GF-D8 (cell line): ENCODE data around the gene SLC25A24.
"Not testable (repeated sequence)": the region's sequence is repeated elsewhere in the genome, so short reads cannot be mapped to it uniquely, and the experiment has no call there.

Source experiments
- DNase-seq: peaks from one replicate; lab custom pipeline; 2025; lab: John Stamatoyannopoulos, UW

SLC25A24 gene

GRCh38 chr1:108133148-108133547 is 67.0 kb downstream of the SLC25A24 start:
- not testable (repeated sequence) for DNase-seq

DNA sequence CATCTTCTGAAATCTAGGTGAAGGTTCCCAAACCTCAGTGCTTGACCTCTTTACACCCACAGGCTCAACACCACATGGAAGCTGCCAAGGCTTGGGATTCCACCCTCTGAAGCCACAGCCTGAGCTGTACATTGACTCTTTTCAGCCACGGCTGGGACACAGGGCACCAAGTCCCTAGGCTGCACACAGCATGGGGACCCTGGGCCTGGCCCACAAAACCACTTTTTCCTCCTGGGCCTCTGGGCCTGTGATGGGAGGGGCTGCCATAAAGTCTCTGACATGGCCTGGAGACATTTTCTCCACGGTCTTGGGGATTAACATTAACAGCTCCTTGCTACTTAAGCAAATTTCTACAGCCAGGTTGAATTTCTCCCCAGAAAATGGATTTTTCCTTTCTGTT is 67.8 kb downstream of the SLC25A24 start:
- not testable (repeated sequence) for DNase-seq

GRCh38 chr1:108131281-108131680 is 68.9 kb downstream of the SLC25A24 start:
- DNase-seq = not testable (repeated sequence)

GRCh38 chr1:108130794-108131193 is 69.3 kb downstream of the SLC25A24 start:
- DNase-seq = peak; percentile 18

GRCh38 chr1:108129999-108130398 is 70.1 kb downstream of the SLC25A24 start:
- no peak for DNase-seq

DNA sequence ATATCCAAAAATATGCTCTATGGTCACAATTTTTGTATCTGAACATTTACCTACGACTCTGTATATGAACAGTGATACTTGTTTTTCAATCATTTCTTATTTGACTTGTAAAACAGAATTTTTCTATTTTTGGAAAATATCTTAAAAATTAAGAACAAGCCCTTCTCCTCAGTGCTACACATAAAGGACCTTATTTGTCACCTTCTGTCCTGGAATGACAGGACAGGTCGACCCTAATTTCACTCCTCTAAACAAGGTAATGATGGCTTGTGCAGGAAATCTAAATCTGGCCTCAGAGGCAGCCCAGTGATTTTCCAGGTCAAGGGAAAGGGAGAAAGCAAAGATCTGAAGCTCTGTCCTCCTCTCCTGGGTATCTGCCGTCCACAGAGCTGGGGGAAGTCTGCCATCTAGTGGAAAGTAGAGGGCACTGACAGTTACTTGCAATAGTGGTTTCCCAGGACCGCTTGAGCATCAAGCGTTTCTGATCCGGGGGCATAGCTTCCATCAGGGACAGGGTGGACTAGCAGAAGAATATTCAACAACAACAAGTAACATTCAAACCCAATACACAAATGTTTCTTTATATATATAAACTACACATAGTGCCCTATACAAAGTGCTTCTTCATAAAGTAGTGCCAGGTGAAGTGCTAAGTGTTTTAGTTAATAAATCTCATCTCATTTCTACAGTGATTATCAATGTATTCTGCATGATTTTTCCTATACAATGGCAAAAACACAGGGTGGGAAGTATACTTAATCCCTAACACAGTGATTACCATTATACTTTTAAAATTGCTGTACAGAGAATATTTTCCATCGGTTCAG is 74.6 kb downstream of the SLC25A24 start:
- peak; percentile 38 for DNase-seq

- DNase-seq = no peak
Measured at GRCh38 chr1:108124622-108125311, 75.4 kb downstream of the SLC25A24 start.

GRCh38 chr1:108124023-108124422 is 76.1 kb downstream of the SLC25A24 start:
- DNase-seq = no peak

DNA sequence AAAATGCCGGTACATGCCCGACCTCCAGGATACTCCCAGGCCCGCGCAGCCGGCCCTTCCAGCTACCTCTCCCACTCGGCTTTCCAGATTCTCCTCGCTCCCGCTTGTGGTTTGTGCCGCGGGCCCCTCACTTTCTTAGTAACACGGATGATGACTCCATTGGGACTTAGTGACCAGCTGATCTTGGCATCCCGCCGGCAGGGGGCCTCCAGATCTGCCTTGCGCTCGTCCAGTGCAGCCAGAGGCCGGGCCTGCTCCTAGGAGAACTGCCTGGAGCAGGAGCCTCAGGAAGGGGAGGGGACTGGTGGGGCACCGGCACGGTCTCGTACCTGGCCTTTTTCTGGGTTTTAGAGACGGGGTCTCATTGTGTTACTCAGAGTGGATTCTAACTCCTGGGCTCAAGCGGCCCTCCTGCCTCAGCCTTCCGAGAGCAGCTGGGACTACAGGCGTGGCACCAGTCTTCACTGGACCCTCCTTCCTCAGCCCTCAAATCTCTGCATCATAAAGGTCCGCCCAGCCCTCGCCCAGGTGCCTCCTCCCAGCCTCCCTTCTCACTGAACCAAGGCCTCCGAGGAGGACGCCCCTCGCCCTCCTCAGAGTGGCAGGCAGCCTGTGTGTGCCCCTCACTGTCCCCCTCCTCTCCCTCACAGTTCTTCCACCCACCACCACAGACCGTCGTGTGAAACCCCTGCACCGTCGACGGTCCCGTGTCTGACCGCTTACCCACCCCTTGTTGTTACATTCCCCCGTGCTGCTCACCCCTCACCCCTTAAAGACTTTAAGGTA is 78.6 kb downstream of the SLC25A24 start:
- DNase-seq = no peak

DNA sequence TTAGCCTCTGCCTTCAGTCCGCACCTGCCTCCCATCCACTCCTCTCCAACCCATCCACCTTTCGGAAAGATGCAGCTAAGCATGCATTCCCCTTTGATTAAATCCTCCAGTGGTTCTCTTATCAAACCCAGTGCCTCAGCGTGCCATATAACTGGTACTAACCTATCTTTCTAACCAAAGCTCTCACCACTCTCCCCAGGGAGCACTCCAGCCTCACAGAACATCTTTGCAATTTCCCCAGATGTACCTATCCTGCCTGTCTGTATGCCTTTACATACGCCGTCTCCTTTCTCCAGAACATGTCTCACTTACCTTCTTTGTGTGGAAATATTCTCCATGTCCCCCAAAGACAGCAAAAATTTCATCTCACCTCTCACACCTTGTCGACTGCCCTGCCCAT is 80.0 kb downstream of the SLC25A24 start:
- DNase-seq = no peak

DNA sequence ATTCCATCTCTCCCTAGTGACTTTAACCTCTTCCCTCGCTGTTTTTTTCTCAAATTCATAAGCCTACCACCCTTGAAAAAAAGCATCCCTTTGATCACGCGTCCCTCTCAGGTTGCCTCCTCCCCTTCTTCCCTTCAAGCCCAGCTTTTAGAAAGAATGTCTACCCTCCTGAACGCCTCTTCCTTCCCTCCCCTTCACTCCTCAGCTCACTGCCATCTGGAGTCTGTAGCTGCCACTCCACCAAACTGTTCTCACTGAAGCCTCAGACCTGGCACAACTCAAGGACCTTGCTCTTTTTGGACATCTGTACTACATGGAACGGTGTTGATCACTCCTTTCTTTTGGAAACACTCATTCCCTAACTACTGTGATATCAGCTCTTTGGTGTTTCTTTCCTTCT is 80.6 kb downstream of the SLC25A24 start:
- DNase-seq = no peak

DNA sequence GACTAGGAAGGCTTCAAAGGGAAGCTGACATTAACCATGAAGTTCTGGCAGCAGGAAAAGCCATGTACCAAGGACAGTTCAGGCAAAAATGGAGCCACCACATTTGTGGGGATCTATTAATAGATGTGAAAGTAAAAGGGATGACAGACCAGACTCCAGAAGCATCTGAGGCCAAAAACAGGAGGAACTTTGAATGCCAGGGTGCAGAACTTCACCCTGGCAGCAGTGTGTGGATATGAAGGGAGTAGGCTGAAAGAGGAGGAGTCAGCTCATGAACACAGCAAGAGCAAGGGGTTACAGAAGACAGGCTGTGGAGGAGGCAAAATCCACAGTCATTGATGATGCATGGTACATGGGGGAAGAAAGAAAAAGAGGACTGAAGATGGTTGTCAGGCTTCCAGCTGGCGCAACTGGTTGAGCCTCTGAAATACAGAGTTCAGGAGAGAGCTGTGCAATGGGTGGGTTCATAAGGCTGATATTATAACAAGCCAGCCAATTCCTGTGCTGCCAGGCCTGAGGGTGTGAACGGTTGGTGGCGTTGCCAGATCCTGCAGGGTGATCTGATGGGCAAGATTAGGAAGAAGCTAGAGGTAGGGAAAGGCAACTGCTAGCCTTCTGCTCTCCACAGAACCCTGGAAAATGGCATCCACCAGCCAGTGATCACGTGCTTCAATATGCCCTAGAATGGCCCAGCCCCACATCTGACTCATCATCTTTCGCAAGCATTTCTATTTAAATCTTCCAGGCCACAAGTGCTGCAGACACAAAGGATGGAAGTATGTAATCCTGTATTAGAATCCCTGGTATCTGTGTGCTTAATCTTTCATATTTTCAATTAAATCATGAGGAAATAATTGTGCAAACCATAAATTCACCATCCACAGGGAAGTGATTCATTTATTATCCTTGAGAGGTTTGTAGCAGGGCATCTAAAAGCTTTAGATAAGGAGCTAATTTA is 81.9 kb downstream of the SLC25A24 start:
- DNase-seq = peak; percentile 62

DNA sequence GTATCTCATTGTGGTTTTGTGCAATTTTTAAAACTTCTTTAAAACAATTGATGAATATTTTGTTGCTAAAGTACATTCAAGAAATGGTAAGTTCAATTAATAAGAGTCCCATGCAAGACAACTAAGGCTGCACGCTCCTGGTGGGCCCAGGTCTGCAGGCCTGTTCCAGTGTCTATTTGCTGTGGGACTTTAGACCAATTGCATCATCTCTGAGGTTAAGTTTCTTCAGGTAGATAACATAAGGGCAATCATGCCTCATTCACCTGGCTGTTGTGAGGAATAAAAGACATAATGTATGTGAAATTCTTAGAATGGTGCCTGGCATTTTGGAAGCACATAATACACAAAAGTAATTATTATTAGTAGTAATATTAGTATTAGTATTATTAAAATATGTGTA is 82.9 kb downstream of the SLC25A24 start:
- no peak for DNase-seq

GRCh38 chr1:108114033-108114599 is 86.0 kb downstream of the SLC25A24 start:
- DNase-seq = peak; percentile 70

DNA sequence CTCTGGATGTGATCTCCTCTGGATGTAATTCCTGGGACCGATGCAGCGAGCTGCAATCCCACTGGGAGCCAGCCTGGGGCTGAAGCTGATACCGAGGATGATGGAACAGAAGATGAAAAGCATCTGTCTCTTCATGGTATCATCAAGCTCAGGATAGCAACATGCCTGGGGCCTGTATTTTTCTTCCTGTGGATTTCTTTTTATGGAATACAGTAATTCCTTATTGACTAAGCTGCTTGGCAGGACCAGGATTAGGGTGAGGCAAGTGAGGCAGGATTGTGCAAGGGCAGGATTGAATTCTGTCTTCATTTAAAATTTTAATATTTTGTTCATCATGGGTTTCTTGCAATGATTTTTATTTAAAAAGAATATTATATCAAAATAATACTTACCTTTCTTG is 86.6 kb downstream of the SLC25A24 start:
- no peak for DNase-seq

DNA sequence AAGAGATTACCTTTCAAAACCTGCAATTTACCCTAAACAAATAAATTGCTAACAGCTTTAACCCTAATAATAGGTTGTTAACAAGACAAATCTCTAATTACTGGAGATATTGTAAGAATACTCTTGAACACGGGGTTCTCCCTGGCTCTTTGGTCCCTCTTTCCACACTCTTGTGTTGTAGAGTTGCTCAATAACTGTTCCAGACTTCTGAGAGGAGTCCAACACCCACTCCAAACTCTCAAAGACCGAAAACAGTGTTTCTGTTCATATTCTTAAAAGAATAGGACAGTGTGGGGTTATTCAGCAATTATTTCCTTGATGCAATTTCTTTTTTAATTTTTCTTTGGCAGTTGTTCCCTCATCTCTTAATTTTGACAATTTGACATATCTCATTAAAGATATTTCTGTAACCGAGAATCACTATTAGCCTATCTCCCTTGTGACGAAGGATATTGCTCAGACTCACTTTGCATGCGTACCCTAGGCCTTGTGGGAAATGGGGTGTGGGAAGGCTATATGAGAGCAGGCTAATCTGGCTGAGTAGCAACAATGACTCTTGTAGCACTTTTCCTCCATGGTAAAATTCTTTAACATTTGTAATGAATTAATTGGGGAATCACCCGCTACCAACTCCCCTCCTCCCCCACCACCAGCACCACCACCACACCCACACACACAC is 90.7 kb downstream of the SLC25A24 start:
- DNase-seq = no peak

GRCh38 chr1:108108119-108108518 is 92.0 kb downstream of the SLC25A24 start:
- DNase-seq = no peak

GRCh38 chr1:108107658-108108057 is 92.5 kb downstream of the SLC25A24 start:
- DNase-seq = peak; percentile 22

DNA sequence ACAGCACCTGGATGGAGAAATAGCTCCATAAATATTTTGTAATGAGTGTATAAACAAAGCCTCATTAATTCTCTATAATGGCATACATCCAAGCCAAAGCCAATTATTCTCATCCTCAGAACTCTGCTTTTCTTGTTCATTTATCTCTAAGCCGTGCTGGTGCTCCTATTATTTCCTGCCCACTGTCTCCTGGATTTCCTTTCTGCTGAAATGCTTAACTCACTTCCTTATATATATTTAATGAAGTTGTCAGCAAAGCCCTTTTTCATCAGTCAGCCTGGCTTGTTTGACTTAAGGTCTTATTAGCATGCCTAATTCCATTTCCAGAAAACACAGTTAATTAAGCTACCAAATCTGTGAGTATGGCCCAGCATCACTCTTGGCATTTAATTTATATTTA is 93.4 kb downstream of the SLC25A24 start:
- no peak for DNase-seq

DNA sequence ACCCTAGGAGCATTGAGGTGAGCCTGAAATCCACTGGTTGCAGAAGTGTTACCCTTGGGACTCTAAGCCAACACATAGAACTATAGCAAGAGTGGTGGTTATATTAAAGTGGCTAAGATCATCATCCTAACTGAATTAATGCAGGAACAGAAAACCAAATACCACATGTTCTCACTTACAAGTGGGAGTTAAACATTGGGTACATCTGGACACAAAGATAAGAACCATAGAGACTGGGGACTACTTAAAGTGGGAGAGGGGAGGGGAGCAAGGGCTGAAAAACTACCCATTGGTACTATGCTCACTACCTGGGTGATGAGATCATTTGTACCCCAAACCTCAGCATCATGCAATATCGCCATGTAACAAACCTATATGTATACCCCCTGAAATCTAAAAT is 100.0 kb downstream of the SLC25A24 start:
- no peak for DNase-seq

DNA sequence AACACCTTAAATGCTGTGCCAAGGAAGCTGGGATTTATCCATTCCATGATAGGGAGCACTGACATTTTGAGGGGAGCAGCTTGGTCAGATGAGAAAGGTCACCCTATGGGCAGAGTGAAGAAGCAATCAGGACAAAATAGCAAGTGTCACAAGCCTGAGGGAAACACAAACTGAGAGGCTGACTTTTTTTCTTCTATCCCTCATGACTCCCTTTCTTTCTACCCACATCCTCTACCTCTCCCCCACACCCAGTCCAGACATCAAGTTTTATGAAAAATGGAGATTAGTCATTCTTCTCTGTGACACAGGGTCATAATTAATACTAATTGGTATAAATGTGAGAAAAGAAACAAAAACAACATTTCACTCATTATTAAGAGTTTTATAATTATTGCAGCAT is 103.1 kb downstream of the SLC25A24 start:
- DNase-seq = no peak
